ENCODE measurements around the gene KLHL22.
A peak's percentile ranks its signal among the peaks of the same experiment; 100 is the strongest.

The KLHL22 gene

DNA sequence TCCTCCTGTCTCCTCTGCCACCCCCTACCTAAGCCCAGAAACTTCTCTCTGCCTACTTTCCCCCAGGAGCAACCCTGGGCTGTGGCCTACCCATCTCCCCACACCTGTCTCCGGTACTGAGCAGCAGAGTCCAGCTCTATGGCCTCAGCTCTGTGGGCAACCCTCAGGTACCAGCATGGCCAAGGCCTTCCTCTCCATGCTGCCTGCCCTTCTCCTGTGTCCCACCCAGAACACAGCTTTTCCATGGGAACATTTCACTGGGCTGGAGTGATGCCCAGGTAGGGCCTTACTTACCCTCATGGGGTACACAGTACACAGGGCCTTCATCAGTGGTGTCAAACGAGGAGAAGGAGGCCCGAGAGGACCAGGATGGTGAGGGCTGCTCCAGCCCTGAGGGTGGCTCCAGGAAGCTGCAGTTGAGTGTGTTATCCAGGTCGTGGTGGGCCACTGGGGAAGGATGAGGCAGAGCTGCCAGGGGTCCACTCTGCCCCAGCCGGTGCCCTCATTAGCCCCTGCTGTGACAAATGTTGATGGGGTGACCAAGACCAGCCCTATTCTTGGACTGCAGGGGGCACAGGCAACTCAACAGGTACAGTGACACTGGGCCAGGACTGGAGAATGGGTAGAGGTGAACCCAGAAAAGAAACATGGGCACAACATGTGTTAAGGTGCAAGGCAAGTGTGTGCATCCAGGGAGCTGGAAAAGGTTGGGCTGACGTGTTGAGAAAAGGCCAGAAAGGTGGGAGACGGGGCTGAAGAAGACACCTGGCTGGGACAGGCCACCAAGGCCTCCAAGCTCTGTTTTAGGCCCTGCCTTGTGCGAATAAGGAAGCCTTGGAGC lies 68.3 kb downstream of the KLHL22 start:
- ATAC-seq (replicated peaks; ENCODE audit: extremely low read depth, poor library complexity, severe bottlenecking): no peak
- peak overlapping the region; percentile 25 for H3K4me3 Mint-ChIP-seq

GRCh38 chr22:20426259-20426615 lies 69.4 kb downstream of the KLHL22 start:
- no peak for DNase-seq (ENCODE audit: low spot score in 2 of 2)
- no peak for ATAC-seq (replicated peaks; ENCODE audit: extremely low read depth, poor library complexity, severe bottlenecking)
- Mint-ChIP-seq H3K27ac (ENCODE audit: low read depth) (no peak overlapping the region), H3K9me3 (no peaks in the 10 kb centered on the region), H3K4me3 (peak overlapping the region; percentile 14), H3K36me3 (ENCODE audit: insufficient read depth) (peaks cover 5% of the 10 kb centered on the region), H3K4me1 (peaks cover 19% of the 10 kb centered on the region), H3K27me3 (peaks cover 9% of the 10 kb centered on the region)

More for the DNA sequence above, 68.3 kb downstream of the KLHL22 start:
- DNase-seq (ENCODE audit: low spot score in 2 of 2): no peak
- peaks cover 14% of the 10 kb centered on the region for H3K27me3 Mint-ChIP-seq
- peaks cover 5% of the 10 kb centered on the region for H3K36me3 Mint-ChIP-seq (ENCODE audit: insufficient read depth)
- no peaks in the 10 kb centered on the region for H3K9me3 Mint-ChIP-seq
- H3K4me1 Mint-ChIP-seq: peaks cover 25% of the 10 kb centered on the region
- H3K27ac Mint-ChIP-seq (ENCODE audit: low read depth): no peak overlapping the region

DNA sequence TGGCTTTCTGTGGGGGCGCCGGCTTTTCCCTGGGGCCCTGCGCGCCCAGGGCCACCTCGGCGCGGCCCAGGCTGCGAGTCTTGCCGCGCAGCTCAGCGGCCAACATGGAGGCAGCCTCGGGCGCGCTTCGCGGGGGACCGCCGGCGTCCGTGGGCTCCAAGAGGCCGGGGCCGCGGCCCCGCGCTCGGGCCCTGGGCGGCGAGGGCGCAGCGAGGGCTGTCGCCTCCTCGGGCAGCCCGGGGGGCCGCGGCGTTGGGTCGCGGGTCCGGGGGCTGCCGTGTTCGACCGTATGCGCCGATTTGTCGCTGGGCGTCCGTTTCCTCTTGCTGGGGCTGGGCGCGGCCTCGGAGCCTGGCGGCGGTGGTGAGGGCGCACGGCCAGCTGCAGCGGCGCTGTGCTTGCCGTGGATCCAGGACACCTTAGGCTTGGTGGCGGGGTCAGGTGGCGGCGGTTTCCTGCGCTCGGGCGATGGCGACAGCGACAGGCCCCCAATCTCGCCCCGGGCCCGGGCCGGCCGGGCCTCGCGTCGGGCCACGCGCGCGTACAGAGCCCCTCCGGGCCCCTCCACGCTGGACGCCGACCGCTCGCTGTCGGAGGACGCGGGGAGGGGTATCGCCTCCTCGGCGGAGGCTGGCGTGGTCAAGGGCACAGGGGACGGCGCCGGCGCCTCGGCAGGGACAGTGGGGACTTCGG lies 69.9 kb downstream of the KLHL22 start:
- Mint-ChIP-seq H3K4me1 (peaks cover 15% of the 10 kb centered on the region), H3K36me3 (ENCODE audit: insufficient read depth) (peaks cover 5% of the 10 kb centered on the region), H3K9me3 (no peaks in the 10 kb centered on the region), H3K4me3 (no peak overlapping the region), H3K27me3 (peaks cover 9% of the 10 kb centered on the region), H3K27ac (ENCODE audit: low read depth) (no peak overlapping the region)
- ATAC-seq (replicated peaks; ENCODE audit: extremely low read depth, poor library complexity, severe bottlenecking) (no peak), DNase-seq (ENCODE audit: low spot score in 2 of 2) (no peak)

DNA sequence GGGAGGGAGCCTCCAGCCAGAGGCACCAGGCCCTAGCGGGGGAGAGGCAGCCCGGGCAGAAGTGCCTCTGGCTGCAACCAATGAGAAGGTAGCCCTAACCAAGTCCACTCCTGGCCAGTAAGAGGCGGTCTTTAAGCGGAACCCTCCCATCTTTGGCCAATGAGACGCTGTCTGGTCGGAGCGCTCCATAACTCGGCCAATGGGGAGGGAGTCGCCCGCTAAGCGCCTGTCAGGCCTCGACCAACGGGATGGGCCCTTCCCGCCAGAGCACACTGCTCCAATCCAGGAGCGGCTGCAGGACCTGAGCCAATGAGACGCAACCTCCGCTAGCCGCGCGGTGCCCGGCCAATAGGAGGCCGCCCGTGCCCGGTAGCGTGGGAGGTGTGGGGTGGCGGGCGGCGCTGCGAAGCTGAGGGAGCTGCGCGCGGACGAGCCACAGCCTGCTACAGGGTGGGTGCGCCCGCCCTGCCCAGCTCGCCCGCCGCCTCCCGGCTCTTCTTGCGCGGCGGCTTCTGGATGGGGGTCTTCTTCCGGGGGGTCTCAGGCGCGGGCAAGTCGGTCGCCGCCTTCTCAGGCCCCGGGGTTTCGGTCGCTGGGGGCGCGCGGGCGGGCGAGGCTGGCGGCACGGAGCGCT lies 70.5 kb downstream of the KLHL22 start:
- DNase-seq (ENCODE audit: low spot score in 2 of 2): no peak
- ATAC-seq (replicated peaks; ENCODE audit: extremely low read depth, poor library complexity, severe bottlenecking): no peak
- Mint-ChIP-seq H3K4me3 (no peak overlapping the region), H3K27me3 (peaks cover 9% of the 10 kb centered on the region), H3K27ac (ENCODE audit: low read depth) (no peak overlapping the region), H3K4me1 (peaks cover 12% of the 10 kb centered on the region), H3K36me3 (ENCODE audit: insufficient read depth) (peaks cover 2% of the 10 kb centered on the region), H3K9me3 (no peaks in the 10 kb centered on the region)

- H3K27ac Mint-ChIP-seq (ENCODE audit: low read depth): no peak overlapping the region
- peaks cover 9% of the 10 kb centered on the region for H3K27me3 Mint-ChIP-seq
- H3K9me3 Mint-ChIP-seq: no peaks in the 10 kb centered on the region
- no peak for ATAC-seq (replicated peaks; ENCODE audit: extremely low read depth, poor library complexity, severe bottlenecking)
- peaks cover 2% of the 10 kb centered on the region for H3K36me3 Mint-ChIP-seq (ENCODE audit: insufficient read depth)
- H3K4me1 Mint-ChIP-seq: peaks cover 12% of the 10 kb centered on the region
- H3K4me3 Mint-ChIP-seq: no peak overlapping the region
- DNase-seq (ENCODE audit: low spot score in 2 of 2): no peak
Measured at GRCh38 chr22:20424568-20424931, 71.0 kb downstream of the KLHL22 start.

- Mint-ChIP-seq H3K27me3 (peaks cover 9% of the 10 kb centered on the region), H3K4me1 (peaks cover 9% of the 10 kb centered on the region), H3K27ac (ENCODE audit: low read depth) (no peak overlapping the region), H3K9me3 (no peaks in the 10 kb centered on the region), H3K36me3 (ENCODE audit: insufficient read depth) (peaks cover 5% of the 10 kb centered on the region), H3K4me3 (no peak overlapping the region)
- DNase-seq (ENCODE audit: low spot score in 2 of 2) (no peak), ATAC-seq (replicated peaks; ENCODE audit: extremely low read depth, poor library complexity, severe bottlenecking) (no peak)
Measured at GRCh38 chr22:20423906-20424551, 71.6 kb downstream of the KLHL22 start.

DNA sequence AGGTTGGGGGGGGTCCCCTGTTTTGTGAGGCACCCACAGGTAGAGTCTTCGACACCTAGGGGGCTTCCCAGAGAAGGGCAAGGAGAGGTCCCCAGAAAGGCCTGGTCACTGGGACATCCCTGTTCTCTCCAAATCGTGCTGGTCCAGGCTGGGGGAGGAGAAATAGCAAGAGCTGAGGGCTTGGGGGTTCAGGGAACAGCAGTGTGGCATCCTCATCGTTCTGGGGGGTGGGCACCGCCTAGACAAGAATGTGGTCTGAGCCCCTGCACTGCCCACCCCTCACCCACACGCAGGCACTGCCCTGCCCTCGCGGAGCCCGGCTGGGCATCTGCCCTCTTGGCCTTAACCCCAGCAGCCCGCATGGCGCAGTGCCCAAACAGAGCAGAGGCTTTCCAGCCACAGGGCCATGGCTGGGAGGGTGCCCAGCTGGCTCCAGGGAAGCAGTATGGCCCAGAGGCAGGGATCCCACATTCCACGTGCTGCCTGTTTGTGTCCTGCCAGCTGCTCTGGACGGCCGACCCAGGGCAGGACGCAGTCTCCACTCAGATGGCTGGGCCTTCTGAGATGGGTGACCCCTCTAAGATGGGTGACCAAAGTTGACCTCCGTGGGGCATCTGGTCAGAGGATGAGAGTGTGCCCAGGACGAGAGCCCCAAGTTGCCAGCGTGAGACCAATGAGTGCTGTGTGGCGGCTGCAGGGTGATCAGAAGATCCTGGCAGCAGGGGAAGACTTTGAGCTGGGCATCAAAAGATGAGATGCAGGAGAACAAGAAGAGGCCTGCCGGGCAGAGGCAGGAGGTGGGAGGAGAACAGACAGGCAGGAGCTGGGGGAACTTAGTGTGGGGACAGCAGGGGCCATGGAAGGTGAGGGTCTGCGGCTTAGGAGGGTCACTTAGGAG lies 72.3 kb downstream of the KLHL22 start:
- DNase-seq (ENCODE audit: low spot score in 2 of 2) (no peak), ATAC-seq (replicated peaks; ENCODE audit: extremely low read depth, poor library complexity, severe bottlenecking) (no peak)
- Mint-ChIP-seq H3K4me1 (peaks cover 3% of the 10 kb centered on the region), H3K27me3 (peaks cover 9% of the 10 kb centered on the region), H3K27ac (ENCODE audit: low read depth) (no peak overlapping the region), H3K36me3 (ENCODE audit: insufficient read depth) (peaks cover 5% of the 10 kb centered on the region), H3K9me3 (no peaks in the 10 kb centered on the region), H3K4me3 (peak overlapping the region; percentile 16)

DNA sequence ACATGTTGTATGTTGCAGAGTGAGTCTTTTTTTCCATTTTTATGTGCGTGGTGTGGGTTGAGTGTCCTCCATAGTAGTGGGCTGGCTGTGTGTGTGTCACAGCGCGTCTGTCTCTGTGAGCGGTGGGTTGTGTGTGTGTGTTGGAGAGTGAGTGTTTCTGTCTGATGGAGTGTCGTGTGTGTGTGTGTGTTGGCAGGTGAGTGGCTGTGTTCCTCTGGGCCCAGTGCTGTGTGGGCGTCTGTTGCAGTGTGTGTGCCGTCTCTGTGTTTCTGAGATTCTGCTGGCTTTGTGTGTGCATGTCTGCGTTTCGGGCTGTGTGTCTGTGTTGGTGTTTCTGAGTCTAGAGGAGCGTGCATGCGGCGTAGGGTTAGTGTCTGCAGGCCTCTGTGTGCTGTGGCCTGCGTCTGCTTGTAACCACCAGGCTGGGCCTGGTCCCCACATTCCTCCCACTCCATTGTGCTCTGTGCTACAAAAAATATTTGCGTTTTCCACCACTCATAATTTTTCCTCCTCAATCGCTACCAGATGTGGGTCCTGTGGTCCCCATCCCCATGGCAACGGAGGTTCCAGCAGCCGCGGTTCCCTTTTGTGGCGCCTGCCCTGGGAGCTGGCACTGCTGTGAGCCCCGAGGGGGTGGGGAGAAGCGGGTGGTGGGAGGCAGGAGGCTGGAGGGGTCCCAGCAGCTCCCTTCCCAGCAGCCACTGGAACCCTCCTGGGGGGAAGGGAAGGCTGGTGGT lies 73.2 kb downstream of the KLHL22 start:
- Mint-ChIP-seq H3K4me3 (peak overlapping the region; percentile 7), H3K36me3 (ENCODE audit: insufficient read depth) (peaks cover 5% of the 10 kb centered on the region), H3K27ac (ENCODE audit: low read depth) (no peak overlapping the region), H3K27me3 (peaks cover 7% of the 10 kb centered on the region), H3K4me1 (no peaks in the 10 kb centered on the region), H3K9me3 (no peaks in the 10 kb centered on the region)
- DNase-seq (ENCODE audit: low spot score in 2 of 2) (no peak), ATAC-seq (replicated peaks; ENCODE audit: extremely low read depth, poor library complexity, severe bottlenecking) (no peak)

DNA sequence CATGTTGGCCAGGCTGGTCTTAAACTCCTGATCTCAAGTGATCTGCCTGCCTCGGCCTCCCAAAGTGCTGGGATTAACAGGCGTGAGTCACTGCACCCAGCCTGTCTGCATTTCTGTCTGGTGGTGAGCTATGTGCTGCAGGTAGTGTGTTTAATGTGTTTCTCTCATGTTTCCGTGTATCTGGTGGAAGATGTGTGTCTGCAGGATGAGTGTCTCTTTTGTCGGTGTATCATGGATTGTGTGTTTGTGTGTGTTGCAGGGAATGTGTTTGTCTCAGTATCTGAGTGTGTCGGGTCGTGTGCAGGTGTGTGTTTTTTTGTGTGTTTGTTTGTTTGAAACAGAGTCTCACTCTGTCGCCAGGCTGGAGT lies 74.1 kb downstream of the KLHL22 start:
- no peaks in the 10 kb centered on the region for H3K9me3 Mint-ChIP-seq
- peaks cover 5% of the 10 kb centered on the region for H3K36me3 Mint-ChIP-seq (ENCODE audit: insufficient read depth)
- H3K27ac Mint-ChIP-seq (ENCODE audit: low read depth): no peak overlapping the region
- no peak for DNase-seq (ENCODE audit: low spot score in 2 of 2)
- H3K4me3 Mint-ChIP-seq: no peak overlapping the region
- H3K4me1 Mint-ChIP-seq: no peaks in the 10 kb centered on the region
- no peaks in the 10 kb centered on the region for H3K27me3 Mint-ChIP-seq
- no peak for ATAC-seq (replicated peaks; ENCODE audit: extremely low read depth, poor library complexity, severe bottlenecking)

DNA sequence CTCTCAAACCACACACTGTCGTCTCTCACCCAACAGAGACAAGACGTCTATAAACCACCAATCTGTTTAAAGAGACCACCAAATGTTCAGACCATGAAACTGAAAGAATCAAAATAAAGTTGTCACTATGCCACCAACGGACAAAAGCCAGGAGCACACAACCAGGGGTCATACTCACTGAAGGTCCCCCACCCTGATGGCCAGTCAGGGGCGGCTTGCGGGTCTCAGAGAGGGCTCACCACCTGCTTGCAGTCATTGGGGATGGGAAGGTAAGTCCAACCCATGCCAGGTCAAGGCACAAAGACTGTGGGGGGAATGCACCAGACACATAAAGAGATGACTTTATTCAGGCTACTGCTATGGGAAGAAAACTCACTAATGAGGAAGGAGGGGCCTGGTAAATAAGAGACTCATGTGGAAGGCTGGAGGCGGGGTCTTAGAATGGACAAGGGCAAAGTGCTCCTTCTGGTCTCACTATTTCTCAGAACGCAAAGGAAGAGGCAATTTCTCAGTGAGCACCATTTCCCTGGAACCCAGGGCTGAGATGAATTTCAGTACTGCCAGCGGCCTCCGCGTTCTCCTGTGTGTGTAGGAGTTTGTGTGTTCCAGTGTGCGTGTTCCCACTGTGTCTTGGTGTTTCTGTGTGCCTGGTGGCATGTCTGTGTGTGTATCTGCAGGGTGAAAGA lies 75.3 kb downstream of the KLHL22 start:
- no peak for DNase-seq (ENCODE audit: low spot score in 2 of 2)
- H3K4me1 Mint-ChIP-seq: no peaks in the 10 kb centered on the region
- peaks cover 5% of the 10 kb centered on the region for H3K36me3 Mint-ChIP-seq (ENCODE audit: insufficient read depth)
- ATAC-seq (replicated peaks; ENCODE audit: extremely low read depth, poor library complexity, severe bottlenecking): no peak
- H3K4me3 Mint-ChIP-seq: no peak overlapping the region
- no peak overlapping the region for H3K27ac Mint-ChIP-seq (ENCODE audit: low read depth)
- H3K27me3 Mint-ChIP-seq: no peaks in the 10 kb centered on the region
- H3K9me3 Mint-ChIP-seq: no peaks in the 10 kb centered on the region

DNA sequence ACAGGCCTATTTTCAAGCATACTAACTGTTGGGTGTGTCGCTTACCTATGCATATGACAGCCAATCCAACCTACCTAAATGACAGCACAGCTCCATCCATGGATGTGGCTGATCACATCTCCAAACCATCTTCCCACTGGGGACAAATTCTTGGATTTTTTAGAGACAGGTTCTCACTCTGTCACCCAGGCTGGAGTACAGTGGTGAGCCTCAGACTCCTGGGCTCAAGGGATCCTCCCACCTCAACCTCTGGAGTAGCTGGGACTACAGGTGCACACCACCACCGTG lies 76.0 kb downstream of the KLHL22 start:
- ATAC-seq (replicated peaks; ENCODE audit: extremely low read depth, poor library complexity, severe bottlenecking) (no peak), DNase-seq (ENCODE audit: low spot score in 2 of 2) (no peak)
- Mint-ChIP-seq H3K4me3 (no peak overlapping the region), H3K4me1 (no peaks in the 10 kb centered on the region), H3K27ac (ENCODE audit: low read depth) (no peak overlapping the region), H3K36me3 (ENCODE audit: insufficient read depth) (peaks cover 3% of the 10 kb centered on the region), H3K27me3 (no peaks in the 10 kb centered on the region), H3K9me3 (no peaks in the 10 kb centered on the region)
